C4-2B (cell line): ENCODE results near the gene CDC23.
"Not testable (repeated sequence)": the region's sequence is repeated elsewhere in the genome, so short reads cannot be mapped to it uniquely, and the experiment has no call there.

Experiments used
- H3K27ac ChIP-seq: fragments of 450-650 bp; 2 replicates; pipeline ENCODE4 v1.5.1; 2017
- ZFX ChIP-seq: fragments of 450-650 bp; IDR thresholded peaks from 2 replicates; pipeline ENCODE4 v1.6.1; 2017
- TF ChIP-seq, protein P1 (sequence below): fragments of 450-650 bp; conservative IDR thresholded peaks from 2 replicates; pipeline ENCODE4 v1.5.1; 2017; ENCODE audit warnings: mild to moderate bottlenecking

The CDC23 gene

DNA sequence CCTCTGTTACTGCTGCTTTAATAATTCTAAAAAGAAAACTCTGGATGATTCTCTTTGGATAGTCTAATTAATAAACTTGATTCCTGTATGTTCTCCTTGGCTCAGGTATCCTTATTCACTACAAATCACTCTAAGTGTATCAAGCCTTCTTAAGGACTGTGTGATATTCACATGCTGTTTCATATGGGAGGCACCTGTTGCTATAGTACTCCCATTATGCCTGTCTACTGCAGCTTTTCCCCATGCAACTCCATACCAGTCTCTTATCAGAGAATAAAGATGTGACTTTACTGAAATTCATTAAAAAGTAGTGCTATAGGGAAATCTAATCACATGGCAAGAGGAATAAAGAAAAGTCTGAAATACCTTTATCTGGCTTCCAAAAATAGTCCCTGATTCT is 49.4 kb downstream of the CDC23 start:
- TF ChIP-seq, protein P1, sequence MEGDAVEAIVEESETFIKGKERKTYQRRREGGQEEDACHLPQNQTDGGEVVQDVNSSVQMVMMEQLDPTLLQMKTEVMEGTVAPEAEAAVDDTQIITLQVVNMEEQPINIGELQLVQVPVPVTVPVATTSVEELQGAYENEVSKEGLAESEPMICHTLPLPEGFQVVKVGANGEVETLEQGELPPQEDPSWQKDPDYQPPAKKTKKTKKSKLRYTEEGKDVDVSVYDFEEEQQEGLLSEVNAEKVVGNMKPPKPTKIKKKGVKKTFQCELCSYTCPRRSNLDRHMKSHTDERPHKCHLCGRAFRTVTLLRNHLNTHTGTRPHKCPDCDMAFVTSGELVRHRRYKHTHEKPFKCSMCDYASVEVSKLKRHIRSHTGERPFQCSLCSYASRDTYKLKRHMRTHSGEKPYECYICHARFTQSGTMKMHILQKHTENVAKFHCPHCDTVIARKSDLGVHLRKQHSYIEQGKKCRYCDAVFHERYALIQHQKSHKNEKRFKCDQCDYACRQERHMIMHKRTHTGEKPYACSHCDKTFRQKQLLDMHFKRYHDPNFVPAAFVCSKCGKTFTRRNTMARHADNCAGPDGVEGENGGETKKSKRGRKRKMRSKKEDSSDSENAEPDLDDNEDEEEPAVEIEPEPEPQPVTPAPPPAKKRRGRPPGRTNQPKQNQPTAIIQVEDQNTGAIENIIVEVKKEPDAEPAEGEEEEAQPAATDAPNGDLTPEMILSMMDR = no peak
- no peak for TF ChIP-seq ZFX
- H3K27ac ChIP-seq = no peak overlapping the region

DNA sequence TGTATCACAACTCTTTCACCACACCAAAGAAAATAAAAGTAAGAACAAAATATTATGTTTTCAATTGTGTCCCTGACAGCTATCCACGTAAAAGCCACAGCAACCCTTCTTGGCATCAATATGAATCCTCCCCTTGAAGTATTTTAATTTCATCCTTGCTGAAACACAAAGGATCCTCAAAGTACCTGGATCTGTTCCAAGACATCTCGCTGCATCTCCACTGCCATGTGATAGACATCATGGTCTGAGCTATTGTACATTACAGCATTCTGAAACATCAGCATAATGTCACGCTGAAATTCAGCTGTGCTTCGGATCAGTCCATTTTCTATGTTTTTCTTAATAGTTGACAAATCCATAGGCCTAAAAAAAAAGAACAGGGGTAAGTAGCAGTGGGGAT is 52.4 kb downstream of the CDC23 start:
- H3K27ac ChIP-seq = no peak overlapping the region
- TF ChIP-seq, protein P1 = no peak
- no peak for TF ChIP-seq ZFX

DNA sequence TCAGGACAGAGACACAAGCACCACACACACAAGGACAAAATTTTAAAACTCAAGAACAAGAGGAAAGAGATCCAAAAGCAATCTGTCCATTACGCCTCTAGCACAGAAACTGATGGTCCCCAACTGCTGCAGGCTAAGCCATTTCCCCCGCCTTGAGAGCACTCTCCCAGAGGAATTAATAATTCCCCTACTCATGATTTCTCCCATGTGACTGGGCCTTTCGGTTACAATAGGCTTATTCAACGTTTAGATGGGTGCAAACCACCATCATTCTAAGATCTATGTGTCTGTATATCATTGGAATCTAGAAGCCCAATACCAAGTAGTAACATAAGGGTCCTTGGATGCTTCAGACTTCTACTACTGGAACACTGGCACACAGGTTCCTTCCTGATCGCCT is 53.5 kb downstream of the CDC23 start:
- TF ChIP-seq, protein P1 = no peak
- TF ChIP-seq ZFX = no peak
- no peak overlapping the region for H3K27ac ChIP-seq

DNA sequence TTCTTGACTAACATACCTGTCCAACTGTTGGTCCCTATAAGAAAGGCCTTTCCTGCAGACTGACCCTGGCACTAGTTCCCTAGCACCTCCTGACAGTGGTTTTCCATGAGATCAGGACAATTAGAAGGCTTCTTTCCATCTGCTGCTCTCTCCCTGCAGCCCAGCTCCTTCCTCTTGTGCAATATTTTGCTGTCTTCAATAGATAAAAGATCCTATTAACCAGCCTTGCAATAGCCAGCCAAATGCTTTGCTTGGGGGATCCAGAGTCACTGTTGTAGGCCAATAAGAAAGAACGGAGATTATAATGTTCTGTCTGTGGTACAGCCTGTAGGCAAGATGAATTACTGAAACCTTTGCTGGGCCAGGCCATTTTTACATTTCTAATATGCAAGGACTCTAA is 55.5 kb downstream of the CDC23 start:
- H3K27ac ChIP-seq = no peak overlapping the region
- no peak for TF ChIP-seq ZFX

DNA sequence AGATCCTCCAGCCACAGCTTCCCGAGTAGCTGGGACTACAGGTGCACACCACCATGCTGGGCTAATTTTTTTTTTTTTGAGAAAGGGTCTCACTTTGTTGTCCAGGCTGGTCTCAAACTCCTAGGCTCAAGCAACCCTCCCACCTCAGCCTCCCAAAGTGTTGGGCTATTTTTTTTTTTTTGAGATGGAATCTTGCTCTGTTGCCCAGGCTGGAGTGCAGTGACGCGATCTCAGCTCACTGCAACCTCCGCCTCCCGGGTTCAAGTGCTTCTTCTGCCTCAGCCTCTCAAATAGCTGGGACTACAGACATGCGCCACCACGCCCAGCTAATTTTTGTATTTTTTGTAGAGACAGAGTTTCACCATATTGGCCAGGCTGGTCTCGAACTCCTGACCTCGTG is 57.1 kb downstream of the CDC23 start:
- not testable (repeated sequence) for H3K27ac ChIP-seq

DNA sequence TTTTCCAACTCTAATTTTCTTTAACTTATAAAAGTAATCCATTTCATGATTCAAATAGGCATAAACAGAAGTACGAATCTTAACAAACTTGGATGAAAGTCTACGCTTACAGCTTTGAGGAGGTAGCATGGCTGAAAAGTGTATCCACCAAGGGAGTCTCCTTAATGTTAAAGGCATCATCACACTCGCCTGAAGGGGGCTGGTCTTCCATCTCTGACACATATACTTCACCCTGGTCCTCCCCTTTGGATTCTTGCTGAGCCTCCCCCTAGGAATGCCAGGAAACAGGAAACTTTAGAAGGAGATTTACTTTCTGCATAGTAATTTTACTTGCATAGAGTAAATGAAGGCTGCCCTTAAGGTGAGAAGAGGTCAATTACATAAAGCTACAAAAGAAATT is 63.6 kb downstream of the CDC23 start:
- H3K27ac ChIP-seq = no peak overlapping the region
- no peak for TF ChIP-seq ZFX
- TF ChIP-seq, protein P1 = no peak

DNA sequence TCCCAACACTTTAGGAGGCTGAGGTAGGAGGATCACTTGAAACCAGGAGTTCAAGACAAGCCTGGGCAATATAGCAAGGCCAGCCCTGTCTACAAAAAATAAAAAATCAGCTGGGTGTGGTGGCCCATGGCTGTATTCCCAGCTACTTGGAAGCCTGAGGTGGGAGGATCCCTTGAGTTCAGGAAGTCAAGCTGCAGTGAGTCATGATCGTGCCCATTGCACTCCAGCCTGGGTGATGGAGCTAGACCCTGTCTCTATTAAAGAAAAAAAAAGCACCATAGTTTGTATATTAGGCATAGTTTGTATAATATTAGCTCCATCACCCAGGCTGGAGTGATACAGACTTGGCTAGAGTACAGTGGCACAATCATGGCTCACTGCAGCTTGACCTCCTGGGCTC is 64.3 kb downstream of the CDC23 start:
- TF ChIP-seq, protein P1 = no peak
- no peak for TF ChIP-seq ZFX
- H3K27ac ChIP-seq = no peak overlapping the region

DNA sequence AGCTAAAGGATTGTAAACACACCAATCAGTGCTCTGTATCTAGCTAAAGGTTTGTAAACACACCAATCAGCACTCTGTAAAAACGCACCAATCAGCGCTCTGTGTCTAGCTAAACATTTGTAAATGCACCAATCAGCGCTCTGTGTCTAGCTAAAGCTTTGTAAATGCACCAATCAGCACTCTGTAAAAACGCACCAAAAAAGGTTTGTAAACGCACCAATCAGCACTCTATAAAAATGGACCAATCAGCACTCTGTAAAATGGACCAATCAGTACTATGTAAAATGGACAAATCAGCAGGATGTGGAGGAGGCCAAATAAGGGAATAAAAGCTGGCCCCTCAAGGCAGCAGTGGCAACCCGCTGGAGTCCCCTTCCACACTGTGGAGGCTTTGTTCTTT is 69.5 kb downstream of the CDC23 start:
- not testable (repeated sequence) for H3K27ac ChIP-seq

DNA sequence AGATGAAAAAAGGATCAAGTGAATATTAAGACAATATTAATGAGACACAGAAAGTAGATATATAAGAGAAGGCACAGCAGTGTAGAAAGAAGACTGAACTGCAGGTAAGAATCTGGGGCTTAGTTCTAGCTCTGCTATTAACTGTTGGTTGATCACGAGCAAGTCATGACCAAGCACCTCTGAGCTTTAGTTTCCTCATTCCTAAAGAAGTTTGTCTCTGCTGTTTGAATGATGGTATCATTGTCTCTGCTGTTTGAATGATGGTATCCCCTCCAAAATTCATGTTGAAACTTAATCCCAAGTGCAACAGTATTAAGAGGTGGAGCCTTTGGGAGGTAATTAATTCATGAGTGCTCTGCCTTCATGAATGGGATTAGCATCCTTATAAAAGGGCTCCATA is 71.4 kb downstream of the CDC23 start:
- no peak for TF ChIP-seq ZFX
- TF ChIP-seq, protein P1 = no peak
- no peak overlapping the region for H3K27ac ChIP-seq
